DND-41 (cell line): ENCODE data around the gene CEP131.
A peak's percentile ranks its signal among the peaks of the same experiment; 100 is the strongest.

Source experiments
- ATAC-seq: fragments of 200-7000 bp; cut with Tn5 transposase; 3 replicates; pipeline ENCODE4 v1.9.1; 2021; ENCODE audit warnings: low read depth; ENCODE audit not compliant: insufficient read depth
- DNase-seq: peaks from one replicate; pipeline ENCODE4 v3.0.0-alpha.2; 2020
- H2AFZ ChIP-seq: 2 replicates; pipeline ENCODE4 v1.6.0; 2012; ENCODE audit warnings: low read depth, low read length
- H3K27ac ChIP-seq: 2 replicates; pipeline ENCODE4 v1.5.1; 2012; ENCODE audit warnings: low read length, inconsistent platforms
- H3K27me3 ChIP-seq: fragments of 200-600 bp; sonication (generic); 2 replicates; pipeline ENCODE4 v1.6.0; 2012; ENCODE audit warnings: low read length, mild to moderate bottlenecking, inconsistent platforms; ENCODE audit not compliant: insufficient read depth, poor library complexity
- H3K36me3 ChIP-seq: 2 replicates; pipeline ENCODE4 v1.5.1; 2012; ENCODE audit warnings: low read length, inconsistent platforms; ENCODE audit not compliant: insufficient read depth
- H3K4me1 ChIP-seq: 2 replicates; pipeline ENCODE4 v1.5.1; 2012; ENCODE audit warnings: mild to moderate bottlenecking, low read length; ENCODE audit not compliant: insufficient read depth
- H3K4me2 ChIP-seq: 2 replicates; pipeline ENCODE4 v1.6.0; 2012; ENCODE audit warnings: mild to moderate bottlenecking, moderate library complexity, low read length, inconsistent platforms; ENCODE audit not compliant: insufficient read depth
- H3K4me3 ChIP-seq, 2 experiments: fragments of 200-600 bp in 1 of 2; shearing (Covaris generic) in 1 of 2; 2 replicates each; pipeline ENCODE4 v1.5.1; 2012 to 2016; ENCODE audit warnings: inconsistent platforms in 2 of 2, low read length in 2 of 2, mild to moderate bottlenecking in 2 of 2, low read depth in 1 of 2, moderate library complexity in 1 of 2
- H3K79me2 ChIP-seq: 2 replicates; pipeline ENCODE4 v1.6.0; 2012; ENCODE audit warnings: low read length, inconsistent platforms; ENCODE audit not compliant: insufficient read depth
- H3K9ac ChIP-seq: 2 replicates; pipeline ENCODE4 v1.6.0; 2012; ENCODE audit warnings: low read depth, mild to moderate bottlenecking, inconsistent platforms, low read length, moderate library complexity
- H3K9me3 ChIP-seq: 2 replicates; pipeline ENCODE4 v1.5.1; 2012; ENCODE audit warnings: low read length, moderate library complexity, mild to moderate bottlenecking, inconsistent platforms; ENCODE audit not compliant: insufficient read depth, severe bottlenecking
- H4K20me1 ChIP-seq: 2 replicates; pipeline ENCODE4 v1.6.0; 2012; ENCODE audit warnings: low read length; ENCODE audit not compliant: insufficient read depth
- EZH2 ChIP-seq: IDR thresholded peaks from 3 replicates; pipeline ENCODE4 v1.6.1; 2012; ENCODE audit warnings: borderline replicate concordance, low read depth, mild to moderate bottlenecking, moderate library complexity, low read length, inconsistent platforms; ENCODE audit not compliant: severe bottlenecking
- TF ChIP-seq, protein P1 (sequence below): IDR thresholded peaks from 2 replicates; pipeline ENCODE4 v1.5.1; 2012; ENCODE audit warnings: borderline replicate concordance, low read length, moderate library complexity, mild to moderate bottlenecking; ENCODE audit not compliant: poor library complexity, severe bottlenecking; ENCODE audit errors: extremely low read depth

CEP131 gene

DNA sequence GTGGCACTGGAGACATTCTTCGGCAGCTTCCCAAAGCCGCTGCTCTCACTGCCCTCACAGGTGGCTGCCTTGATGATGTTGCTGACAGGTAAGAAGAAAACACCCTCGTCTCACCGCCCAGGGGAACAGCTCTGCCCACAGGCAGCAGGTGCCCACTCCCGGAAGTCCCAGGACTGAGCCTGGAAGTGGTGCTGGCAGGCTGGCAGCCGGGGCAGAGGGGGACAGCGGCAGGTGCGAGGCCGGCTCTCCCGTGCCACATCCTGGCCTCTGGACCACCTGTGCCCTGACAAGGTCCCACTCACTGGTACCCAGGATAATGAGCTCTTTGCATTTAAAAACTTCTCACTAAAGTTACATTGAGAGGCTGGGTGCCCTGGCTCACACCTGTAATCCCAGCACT, 20.4 kb downstream of the CEP131 start:
- Histone ChIP-seq H3K79me2 (no peaks in the 10 kb centered on the region), H3K9me3 (no peaks in the 10 kb centered on the region), H3K27ac (no peak overlapping the region), H3K4me1 (no peaks in the 10 kb centered on the region), H2AFZ (no peak overlapping the region), H3K4me2 (no peak overlapping the region), H3K36me3 (peaks cover 63% of the 10 kb centered on the region), H4K20me1 (no peaks in the 10 kb centered on the region), H3K4me3 (no peak overlapping the region), H3K27me3 (no peaks in the 10 kb centered on the region), H3K9ac (no peak overlapping the region)
- DNase-seq (no peak), ATAC-seq (no peak)
- TF ChIP-seq EZH2, result no peak
- TF ChIP-seq, protein P1, sequence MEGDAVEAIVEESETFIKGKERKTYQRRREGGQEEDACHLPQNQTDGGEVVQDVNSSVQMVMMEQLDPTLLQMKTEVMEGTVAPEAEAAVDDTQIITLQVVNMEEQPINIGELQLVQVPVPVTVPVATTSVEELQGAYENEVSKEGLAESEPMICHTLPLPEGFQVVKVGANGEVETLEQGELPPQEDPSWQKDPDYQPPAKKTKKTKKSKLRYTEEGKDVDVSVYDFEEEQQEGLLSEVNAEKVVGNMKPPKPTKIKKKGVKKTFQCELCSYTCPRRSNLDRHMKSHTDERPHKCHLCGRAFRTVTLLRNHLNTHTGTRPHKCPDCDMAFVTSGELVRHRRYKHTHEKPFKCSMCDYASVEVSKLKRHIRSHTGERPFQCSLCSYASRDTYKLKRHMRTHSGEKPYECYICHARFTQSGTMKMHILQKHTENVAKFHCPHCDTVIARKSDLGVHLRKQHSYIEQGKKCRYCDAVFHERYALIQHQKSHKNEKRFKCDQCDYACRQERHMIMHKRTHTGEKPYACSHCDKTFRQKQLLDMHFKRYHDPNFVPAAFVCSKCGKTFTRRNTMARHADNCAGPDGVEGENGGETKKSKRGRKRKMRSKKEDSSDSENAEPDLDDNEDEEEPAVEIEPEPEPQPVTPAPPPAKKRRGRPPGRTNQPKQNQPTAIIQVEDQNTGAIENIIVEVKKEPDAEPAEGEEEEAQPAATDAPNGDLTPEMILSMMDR, result no peak

GRCh38 chr17:81200695-81201580, 21.8 kb downstream of the CEP131 start:
- H3K79me2 ChIP-seq, result no peaks in the 10 kb centered on the region
- no peaks in the 10 kb centered on the region for H3K4me1 ChIP-seq
- no peak overlapping the region for H3K9ac ChIP-seq
- H3K9me3 ChIP-seq, result no peaks in the 10 kb centered on the region
- no peak overlapping the region for H2AFZ ChIP-seq
- no peaks in the 10 kb centered on the region for H3K27me3 ChIP-seq
- H3K27ac ChIP-seq, result no peak overlapping the region
- no peak overlapping the region for H3K4me2 ChIP-seq
- H3K4me3 ChIP-seq, result no peak overlapping the region
- H4K20me1 ChIP-seq, result no peaks in the 10 kb centered on the region
- peaks cover 65% of the 10 kb centered on the region for H3K36me3 ChIP-seq
- peak; percentile 42 for DNase-seq
- TF ChIP-seq, protein P1, result peak; percentile 56
- no peak for TF ChIP-seq EZH2
- peak; percentile 80 for ATAC-seq

DNA sequence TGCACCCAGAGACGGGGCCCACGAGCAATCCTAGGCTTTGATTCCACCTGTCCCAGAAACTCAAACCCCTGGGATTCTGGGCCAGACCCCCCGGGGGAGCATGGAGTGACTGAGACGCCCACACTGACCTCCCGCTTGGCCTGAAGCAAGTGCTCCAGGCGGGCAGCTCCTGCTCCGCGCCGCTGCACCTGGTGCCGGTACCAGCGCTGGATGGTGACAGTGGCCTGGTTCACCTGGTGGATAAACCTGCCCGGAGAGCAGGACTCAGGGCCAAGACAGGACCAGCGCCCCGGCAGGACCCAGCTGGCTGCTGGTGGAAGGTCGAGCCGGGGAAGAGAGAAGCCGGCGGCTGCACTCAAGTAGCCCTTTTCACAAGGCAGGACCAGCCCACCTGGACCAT, 22.6 kb downstream of the CEP131 start:
- H3K4me2 ChIP-seq, result no peak overlapping the region
- no peaks in the 10 kb centered on the region for H3K9me3 ChIP-seq
- no peak overlapping the region for H3K4me3 ChIP-seq
- H3K27ac ChIP-seq, result no peak overlapping the region
- H4K20me1 ChIP-seq, result no peaks in the 10 kb centered on the region
- H3K9ac ChIP-seq, result no peak overlapping the region
- H2AFZ ChIP-seq, result no peak overlapping the region
- DNase-seq, result no peak
- ATAC-seq, result no peak
- H3K27me3 ChIP-seq, result no peaks in the 10 kb centered on the region
- H3K36me3 ChIP-seq, result peaks cover 73% of the 10 kb centered on the region
- TF ChIP-seq, protein P1, result no peak
- no peak for TF ChIP-seq EZH2
- no peaks in the 10 kb centered on the region for H3K79me2 ChIP-seq
- H3K4me1 ChIP-seq, result no peaks in the 10 kb centered on the region
